PC-9 (cell line): ENCODE data around the gene DPP9. TPM values are rescaled to one million over a fixed set of nuclear protein-coding genes. Genes with fewer than 3 reads are reported as not detected.

Source experiments
- BruUV-seq: library from RNA; stranded (reverse); fragments of 400-500 nt; replicated peaks from 2 replicates; lab custom pipeline; 2021; lab: Mats Ljungman, UMichigan
- CTCF ChIA-PET: fragments of 300-600 bp; sonication (Branson Sonifier 250); formaldehyde crosslinking; loops from one replicate; lab custom pipeline; 2022; ENCODE audit warnings: antibody characterized with exemption; lab: Charles Lee
- POLR2A ChIA-PET: fragments of 300-600 bp; sonication (Branson Sonifier 250); formaldehyde crosslinking; loops from one replicate; lab custom pipeline; 2022; ENCODE audit warnings: antibody characterized with exemption; ENCODE audit not compliant: unreplicated experiment; lab: Charles Lee
- DNase-seq, 2 experiments: peaks; one replicate each; pipeline versions ENCODE4 v3.0.0 to v3.0.0-alpha.2; 2015 to 2022; ENCODE audit warnings: mixed read lengths in 1 of 2
- H2AFZ ChIP-seq: fragments of 200-600 bp; sonication (generic); 2 replicates; pipeline ENCODE4 v1.8.1; 2017; ENCODE audit warnings: antibody characterized with exemption
- H3F3A ChIP-seq: fragments of 200-600 bp; sonication (generic); 2 replicates; pipeline ENCODE4 v1.8.1; 2017; ENCODE audit warnings: antibody characterized with exemption, mild to moderate bottlenecking, low read depth; ENCODE audit not compliant: insufficient read depth
- H3K27ac ChIP-seq: fragments of 200-600 bp; sonication (generic); 2 replicates; pipeline ENCODE4 v1.6.1; 2016; ENCODE audit warnings: mixed run types
- H3K27me3 ChIP-seq: fragments of 200-600 bp; sonication (generic); 2 replicates; pipeline ENCODE4 v1.6.1; 2016; ENCODE audit warnings: low read depth, mixed run types; ENCODE audit not compliant: insufficient read depth
- H3K36me3 ChIP-seq: fragments of 200-600 bp; sonication (generic); 2 replicates; pipeline ENCODE4 v1.6.1; 2016; ENCODE audit warnings: low read depth, mixed run types
- H3K4me1 ChIP-seq: fragments of 200-600 bp; sonication (generic); replicated peaks from 2 replicates; pipeline ENCODE4 v1.6.1; 2016; ENCODE audit warnings: mixed run types; ENCODE audit not compliant: insufficient read depth
- H3K4me2 ChIP-seq: fragments of 200-600 bp; sonication (generic); 2 replicates; pipeline ENCODE4 v1.6.1; 2017; ENCODE audit warnings: mixed run types
- H3K4me3 ChIP-seq: fragments of 200-600 bp; sonication (generic); 2 replicates; pipeline ENCODE4 v1.6.1; 2016; ENCODE audit warnings: mixed run types
- H3K79me2 ChIP-seq: fragments of 200-600 bp; sonication (generic); 2 replicates; pipeline ENCODE4 v1.6.1; 2017; ENCODE audit warnings: low read depth, mixed run types
- H3K9me2 ChIP-seq: fragments of 200-600 bp; sonication (generic); 2 replicates; pipeline ENCODE4 v1.8.1; 2017; ENCODE audit warnings: mild to moderate bottlenecking; ENCODE audit not compliant: insufficient read depth
- H3K9me3 ChIP-seq: fragments of 200-600 bp; sonication (generic); 2 replicates; pipeline ENCODE4 v1.8.1; 2016; ENCODE audit warnings: low read depth; ENCODE audit not compliant: insufficient read depth
- H4K20me1 ChIP-seq: fragments of 200-600 bp; sonication (generic); 2 replicates; pipeline ENCODE4 v1.8.1; 2017; ENCODE audit not compliant: insufficient read depth
- EZH2 ChIP-seq: fragments of 200-600 bp; sonication (generic); IDR thresholded peaks from 2 replicates; pipeline ENCODE4 v1.8.0; 2017; ENCODE audit warnings: antibody characterized with exemption, low read depth
- intact Hi-C: fragments of 100-400 bp; cut with micrococcal nuclease; formaldehyde crosslinking; loops from one replicate; pipeline ENCODE4 v1.10.0; 2022; ENCODE audit not compliant: unreplicated experiment
- total RNA-seq: library from RNA; stranded (reverse); gene quantifications from 2 replicates; pipeline ENCODE4 v1.2.3, GENCODE V29; 2021
- TF ChIP-seq, protein P1 (sequence below): fragments of 200-600 bp; sonication (generic); conservative IDR thresholded peaks from 2 replicates; pipeline ENCODE4 v1.6.1; 2017; ENCODE audit warnings: mixed run types, antibody characterized with exemption, mild to moderate bottlenecking, moderate library complexity

Gene DPP9
- total RNA-seq, 1 experiment from 2014 or later: 85.3 TPM

DNA sequence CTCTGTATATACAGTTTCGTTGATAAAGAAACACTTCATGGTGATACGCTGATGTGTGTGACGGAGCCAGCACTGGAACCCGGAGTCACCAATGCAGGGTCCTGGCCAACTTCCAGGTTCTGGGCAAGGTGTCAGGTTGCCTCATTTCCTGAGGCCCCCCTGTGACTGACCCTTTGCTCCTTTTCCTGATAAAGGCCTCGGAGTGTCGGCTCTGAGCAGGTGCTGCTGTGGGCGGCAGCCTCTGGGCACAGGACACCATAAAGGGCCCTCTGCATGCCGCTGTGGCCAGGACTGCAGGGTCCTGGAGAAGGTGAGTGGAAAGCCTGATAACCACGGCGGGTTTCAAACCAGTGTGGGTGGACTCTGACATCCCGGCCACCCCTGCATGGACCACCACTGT lies 36.2 kb downstream of the DPP9 start:
- Histone ChIP-seq H3K4me3 (no peak overlapping the region), H3K4me1 (no peaks in the 10 kb centered on the region), H3F3A (no peaks in the 10 kb centered on the region), H3K27ac (no peak overlapping the region), H3K9me2 (no peaks in the 10 kb centered on the region), H3K4me2 (no peak overlapping the region), H3K79me2 (no peaks in the 10 kb centered on the region), H4K20me1 (no peaks in the 10 kb centered on the region), H2AFZ (no peak overlapping the region), H3K9me3 (no peaks in the 10 kb centered on the region), H3K36me3 (no peaks in the 10 kb centered on the region), H3K27me3 (no peaks in the 10 kb centered on the region)
- no TSS peak for BruUV-seq
- no peak for TF ChIP-seq EZH2
- TF ChIP-seq, protein P1, sequence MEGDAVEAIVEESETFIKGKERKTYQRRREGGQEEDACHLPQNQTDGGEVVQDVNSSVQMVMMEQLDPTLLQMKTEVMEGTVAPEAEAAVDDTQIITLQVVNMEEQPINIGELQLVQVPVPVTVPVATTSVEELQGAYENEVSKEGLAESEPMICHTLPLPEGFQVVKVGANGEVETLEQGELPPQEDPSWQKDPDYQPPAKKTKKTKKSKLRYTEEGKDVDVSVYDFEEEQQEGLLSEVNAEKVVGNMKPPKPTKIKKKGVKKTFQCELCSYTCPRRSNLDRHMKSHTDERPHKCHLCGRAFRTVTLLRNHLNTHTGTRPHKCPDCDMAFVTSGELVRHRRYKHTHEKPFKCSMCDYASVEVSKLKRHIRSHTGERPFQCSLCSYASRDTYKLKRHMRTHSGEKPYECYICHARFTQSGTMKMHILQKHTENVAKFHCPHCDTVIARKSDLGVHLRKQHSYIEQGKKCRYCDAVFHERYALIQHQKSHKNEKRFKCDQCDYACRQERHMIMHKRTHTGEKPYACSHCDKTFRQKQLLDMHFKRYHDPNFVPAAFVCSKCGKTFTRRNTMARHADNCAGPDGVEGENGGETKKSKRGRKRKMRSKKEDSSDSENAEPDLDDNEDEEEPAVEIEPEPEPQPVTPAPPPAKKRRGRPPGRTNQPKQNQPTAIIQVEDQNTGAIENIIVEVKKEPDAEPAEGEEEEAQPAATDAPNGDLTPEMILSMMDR: no peak
- no peak for DNase-seq
- ChIA-PET POLR2A (no interaction called here), CTCF (no interaction called here)
- intact Hi-C loops: no loop called here

DNA sequence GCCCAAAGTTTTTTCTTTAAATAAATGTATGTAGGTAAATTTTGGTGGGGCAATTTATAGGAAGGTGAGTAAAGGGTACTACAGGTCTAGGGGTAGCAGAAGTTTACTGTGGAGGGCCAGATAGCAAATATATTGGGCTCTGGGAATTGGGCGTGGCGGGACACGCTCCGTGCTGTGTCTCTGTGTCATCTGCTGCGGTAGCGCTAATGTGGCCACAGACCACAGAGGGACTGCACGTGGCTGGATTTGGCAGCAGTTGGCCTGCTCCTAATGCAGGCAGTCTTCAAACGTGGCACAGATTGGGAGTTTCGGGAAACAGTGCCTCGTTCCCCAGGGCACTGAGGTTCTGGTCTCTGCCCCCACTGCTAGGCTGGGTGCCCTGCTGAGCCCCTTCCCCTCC lies 36.9 kb downstream of the DPP9 start:
- Histone ChIP-seq H3F3A (no peaks in the 10 kb centered on the region), H3K27me3 (no peaks in the 10 kb centered on the region), H3K27ac (no peak overlapping the region), H4K20me1 (no peaks in the 10 kb centered on the region), H3K4me2 (no peak overlapping the region), H3K9me3 (no peaks in the 10 kb centered on the region), H3K4me3 (no peak overlapping the region), H3K36me3 (no peaks in the 10 kb centered on the region), H2AFZ (no peak overlapping the region), H3K9me2 (no peaks in the 10 kb centered on the region), H3K79me2 (no peaks in the 10 kb centered on the region), H3K4me1 (no peaks in the 10 kb centered on the region)
- TF ChIP-seq, protein P1: no peak
- no peak for TF ChIP-seq EZH2
- no TSS peak for BruUV-seq
- DNase-seq: no peak
- CTCF ChIA-PET: no interaction called here
- intact Hi-C loops: no loop called here
- POLR2A ChIA-PET: no interaction called here

DNA sequence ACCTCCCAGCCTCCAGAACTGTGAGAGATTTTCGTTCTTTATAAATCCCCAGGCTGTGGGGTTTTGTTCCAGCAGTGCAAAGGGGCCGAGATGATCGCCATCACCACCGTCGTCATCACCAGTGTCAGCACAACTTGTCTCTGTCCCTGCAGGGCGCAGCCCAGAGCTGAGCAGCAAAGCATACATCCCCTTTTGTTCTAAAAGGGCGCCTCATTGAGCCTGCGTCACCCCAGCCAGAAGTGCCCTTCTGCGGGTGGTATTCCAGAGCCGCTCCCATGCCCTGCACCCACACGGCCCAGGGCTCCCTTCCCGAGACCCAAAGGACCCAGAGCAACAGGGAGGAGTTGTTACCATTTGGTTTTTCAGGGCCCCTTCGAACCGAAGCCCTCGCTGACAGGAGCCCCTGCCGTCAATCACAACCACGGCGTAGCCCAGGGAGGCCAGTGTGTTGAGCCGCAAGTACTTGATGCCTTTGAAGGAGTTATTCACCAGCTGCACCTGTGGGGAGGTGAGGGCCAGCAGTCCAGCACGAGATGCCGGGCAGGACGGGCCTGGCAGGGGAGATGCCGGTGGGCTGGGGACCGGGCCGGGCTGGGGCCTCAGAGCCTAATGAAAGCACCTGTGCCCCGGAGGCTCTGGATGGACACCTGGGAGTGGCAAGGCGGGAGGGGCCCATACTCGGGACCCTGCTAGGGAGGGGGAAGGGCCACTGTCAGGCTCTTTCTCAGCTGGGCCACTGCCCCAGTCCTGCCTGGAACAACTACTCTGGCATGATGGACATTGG lies 39.1 kb downstream of the DPP9 start:
- Histone ChIP-seq H3K36me3 (no peaks in the 10 kb centered on the region), H3K4me3 (no peak overlapping the region), H3K4me2 (no peak overlapping the region), H3K27me3 (no peaks in the 10 kb centered on the region), H3F3A (no peaks in the 10 kb centered on the region), H3K9me2 (no peaks in the 10 kb centered on the region), H3K9me3 (no peaks in the 10 kb centered on the region), H3K27ac (no peak overlapping the region), H3K79me2 (no peaks in the 10 kb centered on the region), H2AFZ (no peak overlapping the region), H4K20me1 (no peaks in the 10 kb centered on the region), H3K4me1 (no peaks in the 10 kb centered on the region)
- intact Hi-C loops: no loop called here
- ChIA-PET CTCF (no interaction called here), POLR2A (interaction anchor here (0.6 kb wide), 1 partner anchor 10 kb away, joined by 3 read pairs; no protein-coding TSS in a partner anchor)
- no TSS peak for BruUV-seq
- DNase-seq: no peak
- TF ChIP-seq EZH2: no peak
- TF ChIP-seq, protein P1: no peak
